Embryonic facial prominence (tissue), 1 donor: ENCODE measurements around the gene ITFG2.

Source experiments
- DNase-seq: peaks from one replicate; pipeline ENCODE4 v3.0.0-alpha.2; 2016; ENCODE audit errors: extremely low spot score

ITFG2 gene

GRCh38 chr12:2795291-2796186, 16.9 kb upstream of the ITFG2 start:
- no peak for DNase-seq

- no peak for DNase-seq
Observed at GRCh38 chr12:2796187-2796666, 16.2 kb upstream of the ITFG2 start.

GRCh38 chr12:2797721-2798418, 14.6 kb upstream of the ITFG2 start:
- DNase-seq: no peak

GRCh38 chr12:2800046-2800570, 12.4 kb upstream of the ITFG2 start:
- DNase-seq: no peak

GRCh38 chr12:2801044-2801783, 11.3 kb upstream of the ITFG2 start:
- no peak for DNase-seq

GRCh38 chr12:2803635-2804392, 8.7 kb upstream of the ITFG2 start:
- no peak for DNase-seq

GRCh38 chr12:2804393-2805142, 7.9 kb upstream of the ITFG2 start:
- DNase-seq: no peak

- no peak for DNase-seq
Observed at GRCh38 chr12:2805143-2805520, 7.3 kb upstream of the ITFG2 start.

- DNase-seq: no peak
Observed at GRCh38 chr12:2806700-2807099, 5.8 kb upstream of the ITFG2 start.

- no peak for DNase-seq
Observed at GRCh38 chr12:2811801-2812200, 667 bp upstream of the ITFG2 start.

- DNase-seq: peak; percentile 44
Observed at GRCh38 chr12:2813214-2814185, 1.0 kb downstream of the ITFG2 start.

- no peak for DNase-seq
Observed at GRCh38 chr12:2819810-2820209, 7.3 kb downstream of the ITFG2 start.

GRCh38 chr12:2820432-2820831, 8.0 kb downstream of the ITFG2 start:
- DNase-seq: no peak

- DNase-seq: no peak
Observed at GRCh38 chr12:2823483-2823882, 11.0 kb downstream of the ITFG2 start.

- no peak for DNase-seq
Observed at GRCh38 chr12:2824541-2824940, 12.1 kb downstream of the ITFG2 start.

GRCh38 chr12:2825132-2825531, 12.7 kb downstream of the ITFG2 start:
- DNase-seq: no peak

GRCh38 chr12:2826036-2826435, 13.6 kb downstream of the ITFG2 start:
- DNase-seq: no peak

GRCh38 chr12:2826721-2827515, 14.4 kb downstream of the ITFG2 start:
- no peak for DNase-seq

GRCh38 chr12:2829275-2829674, 16.8 kb downstream of the ITFG2 start:
- DNase-seq: no peak
